B cell (primary cell): ENCODE data around the gene NCOA3. TPM values are rescaled to one million over a fixed set of nuclear protein-coding genes. Genes with fewer than 3 reads are reported as not detected.

ENCODE experiments used
- ATAC-seq: fragments of 200-7000 bp; cut with Tn5 transposase; one replicate; pipeline ENCODE4 v1.10.0; 2021; ENCODE audit warnings: low read depth, mild to moderate bottlenecking, moderate number of reproducible peaks, moderate library complexity
- CTCF ChIA-PET: fragments of 350-600 bp; sonication (Branson Sonifier 250); formaldehyde crosslinking; loops from one replicate; lab custom pipeline; 2021; ENCODE audit warnings: antibody characterized with exemption, inconsistent platforms; lab: Charles Lee
- POLR2A ChIA-PET: fragments of 350-600 bp; sonication (Branson Sonifier 250); formaldehyde crosslinking; loops from one replicate; lab custom pipeline; 2021; ENCODE audit warnings: antibody characterized with exemption; lab: Charles Lee
- DNase-seq: peaks from one replicate; pipeline ENCODE4 v3.0.0; 2013
- H2AFZ ChIP-seq: 2 replicates; pipeline ENCODE4 v1.6.1; 2012; ENCODE audit warnings: mild to moderate bottlenecking, low read depth, low read length; ENCODE audit not compliant: insufficient read depth, poor library complexity, severe bottlenecking
- H3K27ac ChIP-seq, 2 donors: 1 replicate in 1 of 2; 2 replicates in 1 of 2; pipeline ENCODE4 v1.5.1; 2012 to 2013; ENCODE audit warnings: low read length in 2 of 2, mild to moderate bottlenecking in 2 of 2, moderate library complexity in 1 of 2
- H3K27me3 ChIP-seq, 4 experiments: fragments of 200-600 bp in 1 of 4; sonication (generic) in 1 of 4; replicated peaks in 1 of 4; 1 replicate in 2 of 4; 2 replicates in 2 of 4; pipeline versions ENCODE4 v1.6.1 to v1.7.0; 2013 to 2016; ENCODE audit warnings: low read length in 3 of 4, mild to moderate bottlenecking in 2 of 4, mixed read lengths in 1 of 4, moderate library complexity in 1 of 4; ENCODE audit not compliant: insufficient read depth in 4 of 4, control insufficient read depth in 3 of 4; ENCODE audit errors: control extremely low read depth in 1 of 4
- H3K36me3 ChIP-seq, 2 experiments: replicated peaks in 1 of 2; 1 replicate in 1 of 2; 2 replicates in 1 of 2; pipeline versions ENCODE4 v1.6.1 to v1.7.1; 2013; ENCODE audit warnings: low read length in 1 of 2; ENCODE audit not compliant: insufficient read depth in 2 of 2, control insufficient read depth in 1 of 2; ENCODE audit errors: control extremely low read depth in 1 of 2, extremely low read depth in 1 of 2
- H3K4me1 ChIP-seq, 2 donors: fragments of 200-600 bp in 1 of 2; sonication (generic) in 1 of 2; 1 replicate in 1 of 2; 2 replicates in 1 of 2; pipeline versions ENCODE4 v1.5.1 to v1.6.1; 2013 to 2017; ENCODE audit warnings: low read length in 2 of 2; ENCODE audit not compliant: control insufficient read depth in 2 of 2, insufficient read depth in 2 of 2
- H3K4me2 ChIP-seq: replicated peaks from 2 replicates; pipeline ENCODE3; 2012; ENCODE audit warnings: mild to moderate bottlenecking, low read depth, low read length; ENCODE audit not compliant: poor library complexity, severe bottlenecking
- H3K4me3 ChIP-seq, 5 experiments: fragments of 200-600 bp in 1 of 5; sonication (generic) in 1 of 5; 1 replicate in 3 of 5; 2 replicates in 2 of 5; pipeline versions ENCODE4 v1.5.1 to v1.7.0; 2011 to 2016; ENCODE audit warnings: low read length in 4 of 5, mild to moderate bottlenecking in 4 of 5, low read depth in 2 of 5, control low read depth in 1 of 5, moderate library complexity in 1 of 5; ENCODE audit not compliant: insufficient read depth in 1 of 5; ENCODE audit errors: control extremely low read depth in 1 of 5, extremely low read depth in 1 of 5
- H3K79me2 ChIP-seq: fragments of 200-600 bp; sonication (generic); one replicate; pipeline ENCODE4 v1.6.0; 2016; ENCODE audit warnings: low read length; ENCODE audit not compliant: control insufficient read depth, insufficient read depth
- H3K9ac ChIP-seq: fragments of 200-600 bp; sonication (generic); 2 replicates; pipeline ENCODE4 v1.6.1; 2017; ENCODE audit warnings: mild to moderate bottlenecking, low read length, moderate library complexity
- H3K9me3 ChIP-seq, 3 donors: one replicate each; pipeline versions ENCODE4 v1.6.1 to v1.7.1; 2013; ENCODE audit warnings: low read length in 2 of 3; ENCODE audit not compliant: control insufficient read depth in 2 of 3, insufficient read depth in 1 of 3; ENCODE audit errors: control extremely low read depth in 1 of 3
- H4K20me1 ChIP-seq: 2 replicates; pipeline ENCODE4 v1.6.0; 2012; ENCODE audit warnings: mild to moderate bottlenecking, low read length; ENCODE audit not compliant: insufficient read depth, control insufficient read depth, poor library complexity, severe bottlenecking
- H3K27ac Mint-ChIP-seq: one replicate; pipeline ENCODE4 v1.8.0; 2021; ENCODE audit warnings: mixed read lengths
- H3K27me3 Mint-ChIP-seq: one replicate; pipeline ENCODE4 v1.8.0; 2021; ENCODE audit warnings: mixed read lengths
- H3K4me1 Mint-ChIP-seq: one replicate; pipeline ENCODE4 v1.8.0; 2021; ENCODE audit warnings: mixed read lengths
- H3K4me3 Mint-ChIP-seq: one replicate; pipeline ENCODE4 v1.8.0; 2021; ENCODE audit warnings: mixed read lengths
- H3K9me3 Mint-ChIP-seq: one replicate; pipeline ENCODE4 v1.8.0; 2022; ENCODE audit warnings: mixed read lengths; ENCODE audit not compliant: insufficient read depth
- CTCF ChIP-seq: fragments of 200-600 bp; IDR thresholded peaks from one replicate; pipeline ENCODE4 v1.8.0; 2022; ENCODE audit warnings: antibody characterized with exemption, mild to moderate bottlenecking
- EZH2 ChIP-seq: IDR thresholded peaks from 2 replicates; pipeline ENCODE4 v1.6.1; 2012; ENCODE audit warnings: borderline replicate concordance, low read depth, mild to moderate bottlenecking, moderate library complexity, low read length; ENCODE audit not compliant: insufficient read depth, poor library complexity, severe bottlenecking
- WGBS: methylation state at CpG from one replicate; pipeline ENCODE4 v1.1.5; 2013; ENCODE audit warnings: missing lambda C conversion rate; ENCODE audit not compliant: insufficient coverage; 5-methylcytosine and 5-hydroxymethylcytosine counted together
- intact Hi-C: fragments of 100-400 bp; cut with micrococcal nuclease; formaldehyde crosslinking; loops from one replicate; pipeline ENCODE4 v1.10.0; 2022
- polyA plus RNA-seq: library from polyadenylated mRNA; depleted of rRNA; stranded (reverse); fragments of >200 nt; gene quantifications from 2 replicates; pipeline ENCODE4 v1.2.3, GENCODE V29; 2012
- total RNA-seq, 2 donors: library from RNA; stranded (reverse); fragments of 120-200 nt in 1 of 2; gene quantifications; 1 replicate in 1 of 2; 2 replicates in 1 of 2; pipeline versions ENCODE4 v1.2.3 to v1.2.4, GENCODE V29; 2013 to 2022

Gene NCOA3
- total and polyA plus RNA-seq, 2 donors (not counting 1 experiment from before 2014, with no cell fraction given): 54.0 to 309 TPM

GRCh38 chr20:47561603-47562583 is 60.2 kb downstream of the NCOA3 start:
- Histone ChIP-seq H3K4me2 (peak overlapping the region; percentile 68), H3K36me3 (peaks cover 3 to 8% of the 10 kb centered on the region in 2 experiments), H3K4me1 (peaks cover 82 to 85% of the 10 kb centered on the region in 2 donors), H3K27ac (peak overlapping the region in 1 of 2 donors; percentile 51), H3K4me3 (peak overlapping the region in 1 of 5 experiments; percentile 36), H4K20me1 (peaks cover 97% of the 10 kb centered on the region), H3K79me2 (peaks cover 100% of the 10 kb centered on the region), H3K9ac (peak overlapping the region; percentile 25), H3K9me3 (no peaks in the 10 kb centered on the region), H2AFZ (no peak overlapping the region), H3K27me3 (no peaks in the 10 kb centered on the region)
- WGBS: no CpG with 5 or more reads among the region's 4 CpGs
- no peak for TF ChIP-seq CTCF
- TF ChIP-seq EZH2: no peak
- peak; percentile 46 for DNase-seq
- Mint-ChIP-seq H3K27me3 (no peaks in the 10 kb centered on the region), H3K4me3 (peak overlapping the region; percentile 50), H3K27ac (peak overlapping the region; percentile 18), H3K4me1 (peaks cover 90% of the 10 kb centered on the region), H3K9me3 (no peaks in the 10 kb centered on the region)
- ATAC-seq: peak; percentile 44
- CTCF ChIA-PET: interaction anchor here (0.6 to 1.9 kb wide), 6 partner anchors 15 to 288 kb away, joined by 3 to 5 read pairs (median 4); no protein-coding TSS in a partner anchor
- intact Hi-C loops: loop anchor here (2.0 to 5.0 kb wide), 2 partner anchors 13 to 60 kb away; partner anchors contain the start of gene NCOA3
- POLR2A ChIA-PET: interaction anchor here (0.6 to 1.0 kb wide), 3 partner anchors 8 to 252 kb away, joined by 3 to 4 read pairs (median 4); no protein-coding TSS in a partner anchor
